GM21515 (cell line): ENCODE results near the gene B3GNT8.
"Not testable (repeated sequence)": the region's sequence is repeated elsewhere in the genome, so short reads cannot be mapped to it uniquely, and the experiment has no call there.

ENCODE experiments used
- ATAC-seq: cut with Tn5 transposase; IDR thresholded peaks from one replicate; pipeline ENCODE4 v1.9.1; 2021; ENCODE audit not compliant: unreplicated experiment

Gene B3GNT8

GRCh38 chr19:41426952-41427646 is at the start of gene B3GNT8:
Gene B3GNT8 (minus strand): TSS chr19:41427374. CDS start chr19:41426778, 596 bp downstream.
- no peak for ATAC-seq

GRCh38 chr19:41476583-41476982 is 49.4 kb upstream of the B3GNT8 start:
- no peak for ATAC-seq

- not testable (repeated sequence) for ATAC-seq
Measured at GRCh38 chr19:41463257-41464256, 36.4 kb upstream of the B3GNT8 start.

- ATAC-seq, result no peak
Measured at GRCh38 chr19:41462497-41462896, 35.3 kb upstream of the B3GNT8 start.

- peak; percentile 75 for ATAC-seq
Measured at GRCh38 chr19:41457241-41457640, 30.1 kb upstream of the B3GNT8 start.

- no peak for ATAC-seq
Measured at GRCh38 chr19:41456342-41456918, 29.3 kb upstream of the B3GNT8 start.

GRCh38 chr19:41455936-41456335 is 28.8 kb upstream of the B3GNT8 start:
- ATAC-seq, result no peak

- ATAC-seq, result no peak
Measured at GRCh38 chr19:41452584-41453275, 25.6 kb upstream of the B3GNT8 start.

GRCh38 chr19:41449865-41450178 is 22.6 kb upstream of the B3GNT8 start:
- ATAC-seq, result no peak

- no peak for ATAC-seq
Measured at GRCh38 chr19:41449079-41449864, 22.1 kb upstream of the B3GNT8 start.

- ATAC-seq, result no peak
Measured at GRCh38 chr19:41447732-41448332, 20.7 kb upstream of the B3GNT8 start.

- ATAC-seq, result no peak
Measured at GRCh38 chr19:41445575-41445974, 18.4 kb upstream of the B3GNT8 start.

- ATAC-seq, result no peak
Measured at GRCh38 chr19:41443813-41444455, 16.8 kb upstream of the B3GNT8 start.

- ATAC-seq, result no peak
Measured at GRCh38 chr19:41442473-41443355, 15.5 kb upstream of the B3GNT8 start, which contains the start of gene ERICH4. Gene ERICH4 (plus strand): TSS chr19:41443156. CDS start chr19:41443170, 14 bp downstream.

- no peak for ATAC-seq
Measured at GRCh38 chr19:41441321-41441945, 14.3 kb upstream of the B3GNT8 start.

GRCh38 chr19:41439441-41440222 is 12.5 kb upstream of the B3GNT8 start, which contains the start of gene DMAC2:
Gene DMAC2 (minus strand): TSS chr19:41439912. CDS start chr19:41439899, 13 bp downstream.
- peak; percentile 90 for ATAC-seq
